Peyer's patch (tissue), 4 donors: Measurements from ENCODE around the gene ZNF670. TPM values are rescaled to one million over a fixed set of nuclear protein-coding genes. Genes with fewer than 3 reads are reported as not detected.

Source experiments
- total RNA-seq, 4 donors: library from RNA; depleted of rRNA; stranded (reverse); fragments of >200 nt; gene quantifications; one replicate each; pipeline ENCODE4 v1.1.0, GENCODE V29; 2016

Gene ZNF670
- total RNA-seq, 4 donors from 2014 or later, result 1.8 to 5.8 (median 2.0) TPM

Other genes with a start within 250 kb of the ZNF670 start
- gene AHCTF1, start 146.9 kb downstream of the ZNF670 start, total RNA-seq, result 10 to 100 TPM; 20.3 to 51.2 (median 29.9) TPM
- 1 to 10 TPM in 1 of 4 donors, under 1 TPM in 2, not detected in 1; 0.53 to 5.8 (median 0.94) TPM for gene ZNF695, start 70.8 kb downstream of the ZNF670 start, total RNA-seq
- gene ZNF669, start 25.5 kb upstream of the ZNF670 start, total RNA-seq, result 1 to 10 TPM; 2.3 to 5.8 (median 2.7) TPM
- 10 to 100 TPM; 21.1 to 66.0 (median 34.7) TPM for gene ZNF124, start 93.2 kb upstream of the ZNF670 start, total RNA-seq
- gene VN1R5, start 177.3 kb upstream of the ZNF670 start, total RNA-seq, result not detected